GM19035 (cell line): ENCODE results near the gene SYNE1.

Source experiments
- ATAC-seq: cut with Tn5 transposase; IDR thresholded peaks from one replicate; pipeline ENCODE4 v1.9.1; 2021; ENCODE audit not compliant: unreplicated experiment

Gene SYNE1

DNA sequence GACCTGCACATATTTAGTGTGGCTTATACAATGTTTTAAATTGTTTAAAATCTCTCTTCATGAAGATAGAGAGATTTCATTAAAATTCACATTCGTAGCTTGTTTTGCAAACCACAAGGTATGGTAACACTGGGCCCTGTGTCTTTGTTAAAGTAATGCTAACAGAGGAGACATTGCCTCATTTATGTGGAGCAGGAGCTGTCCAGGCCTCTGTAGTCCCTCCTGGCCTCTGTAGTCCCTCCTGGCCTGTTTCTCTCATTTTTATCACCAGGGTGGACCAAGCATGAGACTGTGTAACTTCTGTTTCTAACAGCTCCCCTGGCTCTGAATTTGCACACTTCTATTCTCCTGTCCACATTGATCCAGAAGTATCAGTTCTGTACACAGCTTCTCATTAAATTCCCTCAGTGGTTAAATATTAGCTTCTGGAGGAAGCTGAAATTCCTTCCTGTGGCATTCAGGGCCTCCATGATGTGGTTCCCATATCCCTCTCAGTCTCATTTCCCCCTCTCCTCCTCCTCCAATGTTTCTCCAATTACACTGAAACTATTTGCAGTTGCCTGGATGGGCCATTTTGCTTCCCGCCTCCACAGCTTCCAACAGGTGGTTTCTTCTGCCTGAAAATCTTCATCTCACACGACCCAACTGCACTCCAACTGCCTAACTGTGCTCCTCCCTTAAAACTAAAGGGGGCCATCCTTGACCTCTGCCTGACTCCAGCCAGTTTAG lies 340.4 kb downstream of the SYNE1 start:
- no peak for ATAC-seq

DNA sequence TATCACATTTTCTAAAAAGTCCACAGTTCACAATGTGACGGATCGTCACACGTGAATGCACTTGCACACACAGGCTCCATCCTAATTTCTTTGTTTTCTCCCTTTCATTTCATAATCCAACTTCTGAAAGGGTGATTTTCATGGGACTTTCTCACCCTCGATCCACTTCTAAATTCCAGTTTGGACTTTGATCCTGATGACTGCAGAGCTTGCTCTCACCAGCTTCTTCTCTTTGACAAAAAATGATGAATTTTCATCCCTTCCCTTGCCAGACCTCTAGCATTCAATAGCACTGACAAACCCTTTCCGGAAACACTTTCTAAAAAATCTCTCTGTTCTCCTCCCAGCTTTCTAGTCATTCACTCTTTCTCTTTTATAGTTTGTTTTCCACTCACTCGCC lies 341.2 kb downstream of the SYNE1 start:
- ATAC-seq = no peak

DNA sequence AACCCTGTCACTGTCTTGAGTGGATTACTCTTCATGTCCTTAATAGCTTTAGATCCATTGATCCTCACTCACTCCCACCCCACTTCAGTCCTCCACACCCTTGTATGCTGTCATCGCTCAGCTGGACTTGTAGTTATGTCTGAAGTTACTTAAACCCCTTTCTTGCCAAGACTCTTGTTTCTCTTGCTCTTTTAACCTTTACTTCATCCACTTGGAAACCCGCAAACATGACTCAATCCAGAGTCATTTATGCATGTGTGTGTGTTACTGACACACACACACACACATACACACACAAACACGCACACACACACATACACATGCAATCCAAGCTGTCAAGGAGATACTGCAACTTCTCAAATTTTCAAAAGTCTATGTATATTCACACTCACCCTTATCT lies 341.8 kb downstream of the SYNE1 start:
- no peak for ATAC-seq

DNA sequence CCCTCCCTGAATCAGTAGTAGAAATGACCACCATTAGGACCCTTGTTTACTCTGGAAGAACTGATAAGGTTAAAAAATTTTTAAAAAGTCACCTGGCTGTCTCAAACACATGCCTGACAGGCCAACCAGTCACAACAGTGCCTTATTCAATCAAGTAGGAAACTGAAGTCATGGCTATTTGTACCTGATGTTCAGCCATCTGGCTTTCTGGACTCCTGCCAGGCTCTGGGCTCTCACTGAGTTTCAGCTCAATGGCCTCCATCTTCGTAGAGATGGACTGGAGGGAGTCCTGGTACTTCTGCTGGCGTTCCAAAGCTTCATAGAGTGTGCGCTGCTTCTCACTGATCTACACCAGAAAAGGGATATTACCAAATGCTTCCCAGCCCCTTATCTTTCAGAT lies 343.8 kb downstream of the SYNE1 start:
- no peak for ATAC-seq

DNA sequence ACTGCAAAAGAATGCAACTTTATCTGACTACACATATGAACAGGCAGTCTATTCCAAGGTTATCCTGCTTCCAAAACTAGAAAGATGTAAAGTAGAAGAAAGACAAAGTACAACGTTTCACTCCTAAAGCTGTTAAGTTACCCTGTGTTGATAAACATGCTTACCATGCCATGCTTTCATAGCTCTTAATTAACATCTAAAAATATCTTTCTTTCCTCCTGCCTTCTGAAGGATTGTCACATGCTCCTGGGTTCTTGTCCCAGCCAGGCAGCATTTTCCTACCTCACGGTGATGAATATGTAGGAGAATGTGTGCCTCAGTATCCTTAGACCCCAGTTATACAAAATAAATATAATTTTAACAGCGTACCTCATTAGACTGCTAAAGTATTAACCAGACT lies 344.6 kb downstream of the SYNE1 start:
- no peak for ATAC-seq

DNA sequence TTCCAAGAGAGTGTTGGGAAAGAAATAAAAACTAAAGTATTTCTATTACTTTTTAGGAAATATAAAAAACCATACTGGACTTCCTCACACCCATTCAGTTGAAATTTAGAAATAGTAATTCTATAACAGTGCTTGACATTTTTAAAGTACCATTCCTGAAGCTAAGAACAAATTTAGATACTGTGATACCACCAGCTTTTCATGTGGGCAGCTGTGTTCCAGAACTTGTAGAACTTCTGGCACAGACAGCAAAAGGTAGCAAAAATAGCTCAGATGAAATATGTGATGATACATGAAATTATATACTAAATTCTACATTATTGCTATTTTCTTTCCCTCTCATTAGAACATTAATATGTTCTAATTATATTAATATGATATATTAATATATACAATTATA lies 346.5 kb downstream of the SYNE1 start:
- no peak for ATAC-seq

DNA sequence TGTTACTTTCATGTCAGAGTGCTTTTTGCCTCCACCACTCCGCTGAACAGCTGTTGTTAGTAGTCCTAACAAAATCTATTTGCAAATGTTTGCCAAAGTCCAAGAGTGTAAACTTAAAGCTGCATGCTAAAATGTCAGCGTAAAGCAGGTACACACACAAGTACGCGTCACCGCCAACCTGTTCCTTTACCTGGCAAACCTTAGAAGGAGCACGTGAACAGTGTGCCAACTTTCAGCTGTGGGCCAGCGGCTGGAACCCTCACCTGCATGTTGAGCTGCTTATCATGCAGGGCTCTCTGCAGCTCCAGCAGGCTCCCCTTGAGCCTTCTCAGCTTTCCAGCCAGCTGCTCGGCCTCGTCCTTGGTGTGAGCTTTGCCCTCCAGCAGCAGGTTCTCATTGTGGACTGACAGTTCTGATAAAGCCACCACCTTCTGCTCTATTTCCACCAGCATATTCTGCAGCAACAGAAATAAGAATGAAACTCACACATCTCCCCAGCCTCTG lies 359.3 kb downstream of the SYNE1 start:
- ATAC-seq = no peak

DNA sequence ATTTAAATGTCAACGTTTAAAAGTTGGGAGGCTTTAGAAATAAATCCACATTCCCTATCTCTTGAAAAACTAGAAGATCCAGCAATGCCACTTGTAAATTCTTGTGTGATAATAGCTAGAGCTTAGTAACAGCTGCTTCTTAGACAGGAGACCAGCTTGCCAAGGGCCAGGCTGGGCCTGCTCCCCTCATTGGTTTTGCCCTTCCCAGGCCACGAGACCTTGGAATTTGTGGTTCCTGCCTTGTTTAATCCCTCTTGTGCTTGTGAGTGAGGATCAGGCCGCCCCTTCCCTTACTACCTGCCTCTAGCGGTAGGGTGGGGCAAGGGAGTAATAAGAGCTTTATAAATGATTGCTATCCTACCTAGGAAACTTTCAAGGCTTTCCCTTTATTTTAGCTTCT lies 363.5 kb downstream of the SYNE1 start:
- ATAC-seq = no peak

DNA sequence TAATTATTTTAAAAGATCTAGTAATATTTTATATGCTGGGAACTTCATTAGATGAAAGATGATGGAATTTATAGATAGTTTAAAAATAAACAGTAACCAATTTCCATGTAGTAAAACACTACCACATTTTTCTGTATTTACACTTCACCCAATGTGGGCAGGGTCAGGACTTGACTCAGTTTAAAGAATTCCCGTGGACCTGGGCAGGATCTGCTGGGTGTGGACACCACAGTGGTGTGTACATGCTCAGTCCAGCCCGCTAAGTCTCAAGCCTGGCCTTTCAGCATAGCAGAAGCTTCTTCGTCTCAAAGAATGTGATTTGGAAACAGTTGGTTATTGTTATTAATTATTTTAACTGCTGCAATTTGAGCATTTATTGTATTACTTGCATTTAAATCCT lies 364.2 kb downstream of the SYNE1 start:
- ATAC-seq = no peak

DNA sequence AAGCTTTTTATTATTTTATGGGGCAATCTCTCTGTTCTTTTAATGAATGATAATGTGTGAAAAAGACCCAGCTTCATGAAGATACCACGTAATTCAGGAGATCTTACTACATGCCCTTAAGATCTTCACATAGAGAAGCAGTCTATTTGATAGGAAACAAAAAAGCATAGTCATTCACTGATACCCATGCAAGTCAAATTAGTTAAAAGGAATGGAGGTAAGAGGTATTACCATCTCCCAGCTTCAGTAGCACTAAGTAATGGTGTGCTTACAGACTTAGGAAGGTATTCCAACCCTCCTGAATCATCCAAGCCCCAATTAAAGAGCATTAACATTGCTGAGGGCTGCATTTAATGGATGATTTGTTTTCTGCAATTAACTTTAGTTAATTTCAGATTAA lies 364.7 kb downstream of the SYNE1 start:
- no peak for ATAC-seq

DNA sequence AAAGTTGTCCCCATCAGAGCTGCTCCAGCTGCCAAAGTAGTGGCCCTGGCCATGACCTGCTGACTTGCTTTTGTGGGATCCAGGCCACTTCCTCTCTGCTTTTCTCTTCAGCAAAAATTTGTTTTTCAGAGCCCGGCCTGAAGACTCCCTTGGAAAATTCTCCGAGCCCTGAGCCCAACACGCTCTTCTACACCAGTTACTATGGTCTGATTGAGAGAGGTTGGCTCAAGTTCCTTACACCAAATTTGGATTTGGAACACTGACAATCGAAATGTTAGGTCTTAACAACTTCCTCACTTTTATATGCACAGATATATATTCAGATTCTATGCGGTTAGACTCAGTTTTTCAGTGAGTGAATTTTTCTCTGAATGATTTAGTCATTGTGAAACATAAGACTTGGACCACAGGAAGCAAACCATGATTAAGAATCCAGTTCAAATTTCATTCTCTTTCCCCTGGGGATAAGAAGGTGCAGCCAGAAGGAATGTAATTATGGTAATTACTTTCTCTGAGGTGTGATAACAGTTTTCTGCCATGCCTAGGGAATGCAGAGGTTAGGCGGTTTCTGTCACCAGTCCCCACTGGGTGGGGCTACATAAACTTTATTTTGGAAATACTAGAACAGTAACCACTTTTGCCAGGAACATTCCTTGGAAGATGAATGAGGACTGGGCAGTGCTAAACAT lies 365.2 kb downstream of the SYNE1 start:
- no peak for ATAC-seq

DNA sequence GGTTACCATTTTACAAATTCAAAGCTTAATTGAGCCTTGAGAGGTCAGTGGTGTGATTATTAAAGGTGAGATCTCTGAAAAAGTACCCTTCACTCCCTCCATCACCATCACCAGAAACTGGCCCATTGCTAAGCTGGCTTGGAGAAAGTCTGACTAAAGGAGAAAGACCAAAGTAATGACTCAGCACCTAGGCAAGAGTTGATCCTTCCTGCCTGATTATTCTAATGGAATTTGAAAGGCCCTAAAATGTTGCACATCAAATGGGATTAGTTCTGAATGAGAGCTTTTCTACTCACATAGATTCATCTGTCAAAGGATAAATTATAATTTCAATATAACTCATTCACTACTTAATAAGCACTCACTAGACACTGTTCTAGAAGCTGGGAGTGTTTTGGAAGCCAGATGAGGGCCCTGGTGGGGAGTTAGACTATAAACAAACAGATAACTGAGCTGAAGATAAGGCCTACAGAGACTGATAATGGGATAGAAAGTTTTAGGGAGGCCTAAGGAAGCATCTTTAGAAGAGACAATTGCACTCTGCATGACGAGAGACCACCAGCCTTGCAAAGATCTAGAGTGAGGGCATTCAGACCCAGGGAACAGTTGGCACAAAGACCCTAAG lies 366.7 kb downstream of the SYNE1 start:
- ATAC-seq = no peak

DNA sequence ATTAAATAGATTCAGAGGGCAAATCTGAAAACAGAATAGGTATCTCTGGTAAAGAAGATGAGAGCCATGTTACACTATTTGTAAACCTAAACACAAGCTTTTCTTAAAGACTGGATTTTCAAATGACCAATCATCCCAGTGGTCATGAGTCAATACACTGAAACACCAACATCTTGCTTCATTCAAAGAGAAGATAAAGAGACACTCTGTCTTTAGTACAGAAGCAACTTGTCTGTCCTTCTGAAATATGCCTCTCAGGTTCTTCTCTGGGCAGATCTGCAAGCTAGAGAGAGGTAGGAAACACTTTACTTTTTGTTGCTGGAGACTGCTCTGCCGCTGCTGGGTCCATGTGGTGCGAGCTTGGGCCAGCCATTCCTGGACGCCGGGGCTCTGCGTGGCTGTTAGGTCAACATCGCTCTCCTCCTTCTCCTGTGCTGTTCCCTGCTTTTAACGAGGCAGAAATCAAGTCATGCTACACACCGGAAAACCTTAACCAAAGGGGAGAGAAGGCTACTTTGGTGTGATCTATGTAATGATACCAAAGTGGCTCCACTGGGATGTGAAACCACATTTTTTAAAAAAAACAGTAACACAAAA lies 368.2 kb downstream of the SYNE1 start:
- no peak for ATAC-seq

DNA sequence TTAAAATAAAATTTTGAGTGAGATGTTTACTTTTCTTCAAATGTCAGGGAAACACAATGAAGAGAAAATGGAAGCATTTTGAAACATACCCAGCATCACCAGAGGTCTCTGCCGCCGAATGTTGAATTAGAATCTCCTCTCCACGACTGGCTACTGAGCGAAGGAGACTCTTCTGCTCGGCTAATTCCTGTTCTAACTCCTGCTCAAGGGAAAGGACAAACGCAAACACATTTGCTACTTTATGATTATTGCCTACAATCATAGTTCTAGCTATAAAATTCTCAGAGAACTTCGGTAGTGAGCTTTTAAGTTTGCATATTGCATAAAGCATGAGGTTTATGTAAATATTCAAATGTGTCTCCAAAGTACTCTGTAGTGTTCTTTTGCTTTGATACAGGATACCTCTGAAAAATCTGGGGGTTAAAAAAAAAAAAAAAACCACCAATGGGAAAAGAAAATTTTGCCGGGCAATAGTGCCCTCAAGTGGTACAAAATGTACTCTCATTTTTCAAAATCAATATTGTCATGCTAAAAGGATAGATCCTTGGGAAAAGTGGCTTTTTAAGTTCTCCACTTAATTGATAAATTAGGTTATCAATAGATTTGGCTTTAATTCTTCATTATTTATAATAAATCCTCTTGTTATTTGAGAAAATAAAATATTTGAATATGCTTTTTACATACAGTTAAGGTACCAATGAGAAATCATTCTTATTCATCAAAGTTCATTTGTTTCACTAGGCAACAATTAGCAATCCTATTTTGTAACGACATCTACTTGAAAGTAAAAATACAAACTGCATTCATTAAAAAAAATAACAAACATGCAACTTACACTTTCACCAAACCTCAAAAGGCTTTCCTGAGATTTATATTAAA lies 369.0 kb downstream of the SYNE1 start:
- no peak for ATAC-seq

DNA sequence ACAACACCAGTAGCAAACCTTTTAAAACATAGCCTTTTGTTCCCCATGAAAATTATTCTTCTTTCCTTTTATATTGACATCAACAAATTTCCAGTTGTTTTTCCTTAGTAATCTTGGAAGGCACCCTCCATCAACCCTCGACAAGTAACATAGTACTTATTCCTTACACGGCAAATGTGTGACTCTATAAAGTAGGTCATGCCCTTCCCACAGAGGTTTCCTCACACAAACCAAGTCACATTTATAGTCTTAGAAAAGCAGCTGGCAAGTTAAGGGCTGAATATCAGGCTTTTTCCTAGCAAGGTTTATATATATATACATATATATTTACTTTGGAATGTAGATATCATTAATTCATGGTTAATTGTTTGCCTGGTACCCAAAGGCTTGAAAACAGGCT lies 371.5 kb downstream of the SYNE1 start:
- ATAC-seq = no peak

DNA sequence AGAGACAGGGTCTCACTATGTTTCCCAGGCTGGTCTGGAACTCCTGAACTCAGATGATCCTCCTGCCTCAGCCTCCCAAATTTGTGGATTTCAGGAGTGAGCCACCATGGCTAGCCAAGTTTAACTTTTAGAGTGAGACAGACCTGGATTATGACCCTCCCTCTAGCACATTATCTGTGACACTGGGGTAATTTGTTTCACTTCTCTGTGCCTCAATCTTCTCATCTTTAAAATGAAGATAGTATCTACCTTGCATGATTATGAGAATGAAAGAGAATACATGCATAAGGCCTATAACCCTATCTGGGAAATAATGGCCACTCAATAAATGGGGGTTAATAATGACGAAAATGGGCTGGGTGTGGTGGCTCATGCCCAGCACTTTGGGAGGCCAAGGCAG lies 373.6 kb downstream of the SYNE1 start:
- no peak for ATAC-seq

DNA sequence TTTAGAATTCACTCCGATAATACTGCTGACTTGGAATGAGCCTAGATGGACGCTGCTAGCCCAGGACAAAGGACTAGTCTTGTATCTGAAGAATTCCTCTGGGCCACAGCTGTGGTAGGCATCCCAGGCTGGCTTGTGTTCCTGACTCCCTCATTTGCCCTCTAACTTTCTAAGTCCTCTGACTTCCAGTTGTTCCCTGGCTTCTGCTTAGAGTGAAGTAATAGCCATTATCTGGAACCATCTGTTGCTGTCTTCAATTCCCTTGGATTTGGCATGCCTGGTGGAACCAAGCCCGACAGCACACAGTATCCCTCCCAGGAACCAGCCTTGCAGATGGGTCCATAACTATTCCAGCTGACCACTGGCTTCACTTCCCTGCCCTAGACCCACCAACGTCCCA lies 376.0 kb downstream of the SYNE1 start:
- ATAC-seq = no peak

DNA sequence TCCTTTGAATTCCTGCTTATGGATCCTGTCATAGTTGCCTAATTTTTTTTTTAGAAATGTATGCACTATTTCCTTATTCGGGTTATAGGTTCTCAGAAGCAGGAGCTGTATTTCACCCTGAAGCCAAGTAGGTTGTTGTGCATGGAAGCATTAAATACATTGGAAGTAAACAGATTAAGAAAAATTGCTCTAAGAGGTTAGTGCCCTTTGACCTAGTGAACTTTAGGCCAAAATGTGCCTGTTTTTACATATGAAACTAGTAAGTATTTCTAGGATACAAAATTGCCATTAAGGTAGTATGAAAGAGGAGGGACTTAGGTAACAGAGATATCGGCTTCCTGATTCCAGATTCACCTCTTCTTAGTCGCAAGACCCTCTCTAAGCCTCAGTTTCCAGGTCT lies 377.9 kb downstream of the SYNE1 start:
- no peak for ATAC-seq

DNA sequence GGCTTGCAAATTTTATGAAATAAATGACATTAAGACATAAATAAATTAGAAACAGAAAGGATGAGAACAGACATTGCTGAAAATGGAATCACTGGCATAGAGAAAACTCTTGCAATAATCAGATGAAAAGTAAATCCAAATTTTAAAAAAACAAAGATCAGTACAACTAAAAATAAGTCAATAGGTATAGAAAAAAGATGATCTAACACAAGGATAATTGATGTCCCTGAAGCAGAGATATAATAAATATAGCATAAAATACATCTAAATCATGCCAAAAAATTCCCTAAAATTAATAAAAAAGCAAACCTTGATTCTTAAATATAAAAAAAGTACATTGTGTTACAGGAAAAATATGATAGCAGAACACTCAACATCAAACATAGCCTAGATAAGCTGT lies 379.6 kb downstream of the SYNE1 start:
- ATAC-seq = no peak

DNA sequence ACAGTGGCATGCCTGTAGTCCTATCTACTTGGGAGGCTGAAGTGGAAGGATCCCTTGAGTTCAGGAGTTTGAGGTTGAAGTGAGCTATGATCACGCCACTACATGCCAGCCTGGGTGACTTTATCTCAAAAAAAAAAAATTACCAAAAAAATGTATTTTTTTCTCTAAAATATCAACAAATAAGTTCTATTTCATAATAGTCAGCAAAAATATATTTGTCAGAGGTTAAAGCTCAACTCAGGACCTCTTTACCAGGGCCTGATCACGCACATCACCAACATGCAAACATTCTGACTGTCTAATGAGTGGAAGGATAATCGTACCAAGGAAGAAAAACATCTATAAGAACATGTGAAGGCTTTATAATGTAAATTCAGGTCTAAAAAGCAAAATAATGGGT lies 387.0 kb downstream of the SYNE1 start:
- no peak for ATAC-seq

DNA sequence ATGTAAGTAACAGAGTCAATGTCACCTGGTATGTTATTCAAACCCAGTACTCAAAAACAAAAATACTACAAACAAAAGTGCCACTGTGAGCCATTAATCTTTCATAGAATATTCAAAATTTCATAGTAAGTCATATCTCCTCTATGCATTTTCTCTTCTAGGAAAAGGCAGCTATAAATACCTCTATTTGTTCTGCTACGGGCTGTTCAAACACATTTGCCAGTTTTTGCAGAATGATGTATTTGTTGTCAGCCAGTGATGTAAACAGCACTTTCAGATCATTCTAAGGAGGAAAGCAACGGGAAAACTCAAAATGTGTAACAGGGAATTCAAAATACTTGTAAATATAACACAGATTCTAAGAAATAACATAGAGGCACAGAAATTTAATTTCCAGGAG lies 388.2 kb downstream of the SYNE1 start:
- no peak for ATAC-seq
